ENCODE data around the gene COL6A3. TPM values are rescaled to one million over a fixed set of nuclear protein-coding genes. Genes with fewer than 3 reads are reported as not detected.
A peak's percentile ranks its signal among the peaks of the same experiment; 100 is the strongest.

The COL6A3 gene
- polyA plus RNA-seq, 3 donors, result not detected

DNA sequence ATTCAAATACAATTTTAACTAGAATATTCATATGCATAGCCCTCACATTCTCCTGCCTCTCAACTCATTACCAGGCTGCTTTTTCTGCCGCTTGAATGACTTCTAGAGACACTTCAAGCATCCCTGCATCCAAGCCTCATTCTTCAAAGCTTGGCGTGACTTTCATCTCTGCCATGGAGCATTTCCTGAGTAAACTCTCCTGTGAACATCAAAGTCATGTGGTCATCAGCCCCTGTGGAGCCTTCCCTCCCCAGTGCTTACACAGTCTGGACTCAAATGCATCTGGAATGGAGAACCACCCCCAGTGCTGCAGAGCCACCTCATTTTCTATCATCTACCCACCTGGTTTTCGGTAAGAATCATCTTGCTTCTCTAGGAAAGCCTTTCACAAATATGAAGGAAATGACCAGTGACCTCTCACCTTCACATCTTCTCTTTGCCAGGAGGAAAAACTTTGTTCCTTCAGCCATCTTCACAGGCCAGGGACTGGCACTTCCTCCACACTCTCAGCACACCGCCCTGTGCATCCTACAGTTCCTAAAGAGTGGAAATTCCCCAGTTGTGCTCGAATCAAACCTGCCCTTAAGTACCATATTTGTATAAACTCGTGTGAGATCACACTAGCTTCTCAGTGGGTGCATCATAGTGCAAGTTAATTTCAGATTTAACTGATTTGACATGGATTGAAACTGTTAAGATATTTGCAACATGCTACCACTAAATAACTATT, 116.4 kb downstream of the COL6A3 start:
- Mint-ChIP-seq H3K9me3 (peaks cover 2 to 11% (median 5%) of the 10 kb centered on the region in 7 donors), H3K27me3 (ENCODE audit: low read depth in 3 of 3) (peaks cover 3 to 7% (median 4%) of the 10 kb centered on the region in 3 donors), H3K4me1 (no peaks in the 10 kb centered on the region), H3K27ac (no peak overlapping the region), H3K36me3 (no peaks in the 10 kb centered on the region), H3K4me3 (no peak overlapping the region)
- 100% methylated on average over 3 of the region's 6 CpGs for WGBS (ENCODE audit: insufficient coverage)
- Histone ChIP-seq H3K4me2 (replicated peaks; ENCODE audit: extremely low read depth, low read length, poor library complexity, severe bottlenecking) (no peak overlapping the region), H3K27me3 (ENCODE audit: control insufficient read depth in 2 of 2, insufficient read depth in 2 of 2, low read length in 2 of 2) (peaks cover 3% of the 10 kb centered on the region in 2 donors), H3K36me3 (replicated peaks in 1 of 2; ENCODE audit: control insufficient read depth in 1 of 2, insufficient read depth in 2 of 2, low read length in 2 of 2) (no peaks in the 10 kb centered on the region), H3K9me3 (replicated peaks in 1 of 2; ENCODE audit: control insufficient read depth in 1 of 2, insufficient read depth in 1 of 2, low read length in 2 of 2) (peaks cover 0 to 5% of the 10 kb centered on the region in 2 donors), H2AFZ (ENCODE audit: insufficient read depth, low read depth, low read length, poor library complexity, severe bottlenecking) (no peak overlapping the region), H4K20me1 (ENCODE audit: insufficient read depth, low read length) (no peaks in the 10 kb centered on the region), H3K9ac (ENCODE audit: insufficient read depth, low read length, poor library complexity, severe bottlenecking) (no peak overlapping the region), H3K79me2 (ENCODE audit: insufficient read depth, low read length) (no peaks in the 10 kb centered on the region), H3K4me3 (replicated peaks in 1 of 3; ENCODE audit: low read depth in 2 of 3, low read length in 3 of 3) (no peak overlapping the region), H3K4me1 (ENCODE audit: control insufficient read depth in 1 of 2, insufficient read depth in 2 of 2, low read length in 2 of 2) (no peaks in the 10 kb centered on the region), H3K27ac (ENCODE audit: low read depth in 1 of 2, low read length in 2 of 2) (no peak overlapping the region)
- intact Hi-C loops (cut with micrococcal nuclease), result no loop called here
- no peak for DNase-seq
- TF ChIP-seq, protein P1, sequence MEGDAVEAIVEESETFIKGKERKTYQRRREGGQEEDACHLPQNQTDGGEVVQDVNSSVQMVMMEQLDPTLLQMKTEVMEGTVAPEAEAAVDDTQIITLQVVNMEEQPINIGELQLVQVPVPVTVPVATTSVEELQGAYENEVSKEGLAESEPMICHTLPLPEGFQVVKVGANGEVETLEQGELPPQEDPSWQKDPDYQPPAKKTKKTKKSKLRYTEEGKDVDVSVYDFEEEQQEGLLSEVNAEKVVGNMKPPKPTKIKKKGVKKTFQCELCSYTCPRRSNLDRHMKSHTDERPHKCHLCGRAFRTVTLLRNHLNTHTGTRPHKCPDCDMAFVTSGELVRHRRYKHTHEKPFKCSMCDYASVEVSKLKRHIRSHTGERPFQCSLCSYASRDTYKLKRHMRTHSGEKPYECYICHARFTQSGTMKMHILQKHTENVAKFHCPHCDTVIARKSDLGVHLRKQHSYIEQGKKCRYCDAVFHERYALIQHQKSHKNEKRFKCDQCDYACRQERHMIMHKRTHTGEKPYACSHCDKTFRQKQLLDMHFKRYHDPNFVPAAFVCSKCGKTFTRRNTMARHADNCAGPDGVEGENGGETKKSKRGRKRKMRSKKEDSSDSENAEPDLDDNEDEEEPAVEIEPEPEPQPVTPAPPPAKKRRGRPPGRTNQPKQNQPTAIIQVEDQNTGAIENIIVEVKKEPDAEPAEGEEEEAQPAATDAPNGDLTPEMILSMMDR (IDR thresholded peaks at IDR 0.05), result no peak

DNA sequence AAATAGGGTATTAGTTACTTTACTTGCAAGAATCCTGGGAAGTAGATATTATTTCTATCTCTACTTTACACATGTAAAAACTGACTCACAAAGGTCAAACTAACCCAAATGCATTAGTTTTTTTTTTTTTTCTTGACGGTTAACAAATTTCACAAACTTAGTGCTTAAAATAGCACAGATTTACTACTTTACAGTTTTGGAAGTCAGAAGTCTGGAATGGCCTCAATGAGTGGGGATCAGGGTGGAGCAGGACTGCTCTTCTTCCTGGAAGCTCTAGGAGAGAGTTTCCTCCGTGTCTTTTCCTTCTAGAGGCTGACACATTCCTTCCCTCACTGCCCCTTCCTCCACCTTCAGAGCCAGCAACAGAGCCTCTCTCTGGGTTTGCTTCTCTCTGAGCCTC, 117.2 kb downstream of the COL6A3 start:
- no CpG with 5 or more reads among the region's 2 CpGs for WGBS (ENCODE audit: insufficient coverage)
- peaks cover 4% of the 10 kb centered on the region in 2 donors for H3K4me1 ChIP-seq (ENCODE audit: control insufficient read depth in 1 of 2, insufficient read depth in 2 of 2, low read length in 2 of 2)
- intact Hi-C loops (cut with micrococcal nuclease), result no loop called here
- no peak overlapping the region for H2AFZ ChIP-seq (ENCODE audit: insufficient read depth, low read depth, low read length, poor library complexity, severe bottlenecking)
- H3K4me1 Mint-ChIP-seq, result peaks cover 2% of the 10 kb centered on the region
- no peak overlapping the region for H3K27ac ChIP-seq (ENCODE audit: low read depth in 1 of 2, low read length in 2 of 2)
- H3K27me3 ChIP-seq (ENCODE audit: control insufficient read depth in 2 of 2, insufficient read depth in 2 of 2, low read length in 2 of 2), result peaks cover 3% of the 10 kb centered on the region in 2 donors
- H3K79me2 ChIP-seq (ENCODE audit: insufficient read depth, low read length), result no peaks in the 10 kb centered on the region
- TF ChIP-seq, protein P1 (IDR thresholded peaks at IDR 0.05), result no peak
- no peak overlapping the region for H3K4me3 ChIP-seq (replicated peaks in 1 of 3; ENCODE audit: low read depth in 2 of 3, low read length in 3 of 3)
- peak overlapping the region in 1 of 7 donors; percentile 27 for H3K27ac Mint-ChIP-seq
- H3K4me3 Mint-ChIP-seq, result no peak overlapping the region
- H3K27me3 Mint-ChIP-seq (ENCODE audit: low read depth in 3 of 3), result peaks cover 3 to 7% (median 4%) of the 10 kb centered on the region in 3 donors
- DNase-seq, result no peak
- no peaks in the 10 kb centered on the region for H4K20me1 ChIP-seq (ENCODE audit: insufficient read depth, low read length)
- H3K36me3 Mint-ChIP-seq, result no peaks in the 10 kb centered on the region
- H3K9me3 Mint-ChIP-seq, result peaks cover 0 to 7% (median 3%) of the 10 kb centered on the region in 7 donors
- no peak overlapping the region for H3K4me2 ChIP-seq (replicated peaks; ENCODE audit: extremely low read depth, low read length, poor library complexity, severe bottlenecking)
- H3K9ac ChIP-seq (ENCODE audit: insufficient read depth, low read length, poor library complexity, severe bottlenecking), result no peak overlapping the region
- no peaks in the 10 kb centered on the region for H3K9me3 ChIP-seq (replicated peaks in 1 of 2; ENCODE audit: control insufficient read depth in 1 of 2, insufficient read depth in 1 of 2, low read length in 2 of 2)
- no peaks in the 10 kb centered on the region for H3K36me3 ChIP-seq (replicated peaks in 1 of 2; ENCODE audit: control insufficient read depth in 1 of 2, insufficient read depth in 2 of 2, low read length in 2 of 2)

All from CD14-positive monocyte (primary cell).